AG09319 (cell line): ENCODE results near the gene XYLT1.

Source experiments
- DNase-seq: peaks from one replicate; pipeline ENCODE4 v3.0.0-alpha.2; 2010; ENCODE audit warnings: low read depth; ENCODE audit errors: extremely low read depth
- TF ChIP-seq, protein P1 (sequence below): IDR thresholded peaks from 2 replicates; pipeline ENCODE4 v1.5.1; 2011; ENCODE audit warnings: low read depth, mild to moderate bottlenecking, inconsistent platforms, low read length, moderate library complexity

The XYLT1 gene

GRCh38 chr16:17225541-17225940 is 245.2 kb downstream of the XYLT1 start:
- no peak for DNase-seq
- TF ChIP-seq, protein P1, sequence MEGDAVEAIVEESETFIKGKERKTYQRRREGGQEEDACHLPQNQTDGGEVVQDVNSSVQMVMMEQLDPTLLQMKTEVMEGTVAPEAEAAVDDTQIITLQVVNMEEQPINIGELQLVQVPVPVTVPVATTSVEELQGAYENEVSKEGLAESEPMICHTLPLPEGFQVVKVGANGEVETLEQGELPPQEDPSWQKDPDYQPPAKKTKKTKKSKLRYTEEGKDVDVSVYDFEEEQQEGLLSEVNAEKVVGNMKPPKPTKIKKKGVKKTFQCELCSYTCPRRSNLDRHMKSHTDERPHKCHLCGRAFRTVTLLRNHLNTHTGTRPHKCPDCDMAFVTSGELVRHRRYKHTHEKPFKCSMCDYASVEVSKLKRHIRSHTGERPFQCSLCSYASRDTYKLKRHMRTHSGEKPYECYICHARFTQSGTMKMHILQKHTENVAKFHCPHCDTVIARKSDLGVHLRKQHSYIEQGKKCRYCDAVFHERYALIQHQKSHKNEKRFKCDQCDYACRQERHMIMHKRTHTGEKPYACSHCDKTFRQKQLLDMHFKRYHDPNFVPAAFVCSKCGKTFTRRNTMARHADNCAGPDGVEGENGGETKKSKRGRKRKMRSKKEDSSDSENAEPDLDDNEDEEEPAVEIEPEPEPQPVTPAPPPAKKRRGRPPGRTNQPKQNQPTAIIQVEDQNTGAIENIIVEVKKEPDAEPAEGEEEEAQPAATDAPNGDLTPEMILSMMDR = no peak

GRCh38 chr16:17224879-17225281 is 245.9 kb downstream of the XYLT1 start:
- DNase-seq = peak; percentile 81
- TF ChIP-seq, protein P1 = peak; percentile 6

GRCh38 chr16:17224350-17224749 is 246.4 kb downstream of the XYLT1 start:
- TF ChIP-seq, protein P1 = no peak
- no peak for DNase-seq

GRCh38 chr16:17223576-17223975 is 247.2 kb downstream of the XYLT1 start:
- DNase-seq = no peak
- TF ChIP-seq, protein P1 = no peak

- TF ChIP-seq, protein P1 = no peak
- DNase-seq = no peak
These were observed 247.8 kb downstream of the XYLT1 start for GRCh38 chr16:17222871-17223401.

DNA sequence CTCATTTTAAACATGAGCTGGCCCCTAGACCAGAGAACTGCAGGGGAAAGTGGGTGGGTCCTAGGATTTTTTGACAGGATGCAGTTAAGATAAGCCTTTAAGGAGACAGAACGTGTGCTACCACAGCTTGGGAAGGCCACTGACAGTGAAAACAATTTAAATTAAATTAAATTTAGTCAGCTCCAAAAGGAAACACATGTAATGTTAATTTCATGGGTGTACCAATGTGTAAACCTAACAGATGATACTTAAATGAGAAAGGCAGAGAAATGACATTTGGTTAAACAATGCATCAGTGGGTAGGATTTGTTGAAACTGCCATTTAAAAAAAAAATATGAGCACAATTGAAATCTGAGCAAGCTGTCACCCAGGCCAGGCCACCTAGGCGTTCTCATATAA is 250.8 kb downstream of the XYLT1 start:
- DNase-seq = no peak
- TF ChIP-seq, protein P1 = no peak

GRCh38 chr16:17215936-17216335 is 254.8 kb downstream of the XYLT1 start:
- TF ChIP-seq, protein P1 = no peak
- DNase-seq = no peak
